Mesothelial cell of epicardium (in vitro differentiated cells): ENCODE results near the gene RBM20. TPM values are rescaled to one million over a fixed set of nuclear protein-coding genes. Genes with fewer than 3 reads are reported as not detected.

Source experiments
- DNase-seq, 2 experiments: peaks; one replicate each; pipeline ENCODE4 v3.0.0; 2021; ENCODE audit warnings: low spot score in 2 of 2; ENCODE audit not compliant: unreplicated experiment in 2 of 2
- H3K27ac Mint-ChIP-seq: 2 replicates; pipeline ENCODE4 v1.8.0; 2021; ENCODE audit warnings: mixed read lengths
- H3K27me3 Mint-ChIP-seq: 2 replicates; pipeline ENCODE4 v1.8.0; 2021; ENCODE audit warnings: low read depth, mixed read lengths
- H3K36me3 Mint-ChIP-seq: 2 replicates; pipeline ENCODE4 v1.8.0; 2021; ENCODE audit warnings: mixed read lengths
- H3K4me1 Mint-ChIP-seq: 2 replicates; pipeline ENCODE4 v1.8.0; 2021; ENCODE audit warnings: mixed read lengths
- H3K4me3 Mint-ChIP-seq: 2 replicates; pipeline ENCODE4 v1.8.0; 2021; ENCODE audit warnings: mild to moderate bottlenecking, moderate library complexity, mixed read lengths
- H3K9me3 Mint-ChIP-seq: 2 replicates; pipeline ENCODE4 v1.8.0; 2021; ENCODE audit warnings: mixed read lengths
- total RNA-seq: library from RNA; stranded (reverse); gene quantifications from 3 replicates; pipeline ENCODE4 v1.2.1, GENCODE V29; 2021
- TF ChIP-seq, protein P1 (sequence below): fragments of 200-600 bp; sonication (generic); IDR thresholded peaks from one replicate; pipeline ENCODE4 v1.5.0; 2021; ENCODE audit warnings: antibody characterized with exemption; ENCODE audit not compliant: unreplicated experiment

The RBM20 gene
- total RNA-seq, 1 donor from 2014 or later: 23.3 TPM

DNA sequence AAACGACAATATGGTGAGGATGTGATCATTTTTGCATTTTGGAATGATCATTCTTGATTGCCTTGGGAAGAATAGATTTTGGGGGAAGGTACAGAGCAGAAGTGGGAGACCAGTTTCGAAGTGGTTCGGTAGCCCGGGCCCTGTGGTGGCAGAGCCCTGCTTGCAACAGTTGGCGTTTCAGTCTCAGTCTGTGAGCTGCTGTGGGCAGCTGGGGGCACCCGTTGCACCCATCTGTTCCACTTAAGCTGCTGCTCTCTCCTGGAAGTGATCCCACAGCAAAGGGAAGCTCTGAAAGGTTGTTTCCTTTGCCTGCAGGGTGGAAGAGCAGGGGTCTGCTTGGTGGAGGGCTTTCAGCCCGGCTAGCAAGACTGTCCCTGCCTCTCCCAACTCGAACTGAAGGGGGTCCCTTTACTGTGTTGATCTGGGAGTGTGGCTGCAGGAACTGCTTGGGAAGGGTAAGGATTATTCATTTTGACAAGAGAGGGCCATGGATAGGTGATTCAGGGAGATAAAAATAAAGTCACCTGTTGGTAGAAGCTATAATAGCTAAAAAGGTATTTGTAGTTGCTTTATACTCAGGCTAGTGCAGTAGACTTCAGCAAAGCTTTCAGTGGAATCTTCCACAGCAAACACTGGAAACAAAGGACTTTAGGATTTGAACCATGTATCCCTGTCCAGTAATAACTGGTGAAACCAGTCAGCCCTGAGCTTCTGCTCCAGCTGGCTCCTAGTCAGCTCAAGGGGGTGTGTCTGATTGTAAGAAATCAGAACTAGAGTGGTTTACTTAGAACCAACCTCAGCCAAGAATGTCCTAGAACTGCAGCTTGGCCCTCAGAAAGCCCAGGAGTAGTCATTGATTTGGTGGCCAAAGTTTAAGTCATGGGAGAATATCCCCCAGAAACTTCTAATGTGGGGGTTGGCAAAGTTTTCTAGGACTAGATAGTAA, 174.4 kb downstream of the RBM20 start:
- no peaks in the 10 kb centered on the region for H3K27me3 Mint-ChIP-seq
- TF ChIP-seq, protein P1, sequence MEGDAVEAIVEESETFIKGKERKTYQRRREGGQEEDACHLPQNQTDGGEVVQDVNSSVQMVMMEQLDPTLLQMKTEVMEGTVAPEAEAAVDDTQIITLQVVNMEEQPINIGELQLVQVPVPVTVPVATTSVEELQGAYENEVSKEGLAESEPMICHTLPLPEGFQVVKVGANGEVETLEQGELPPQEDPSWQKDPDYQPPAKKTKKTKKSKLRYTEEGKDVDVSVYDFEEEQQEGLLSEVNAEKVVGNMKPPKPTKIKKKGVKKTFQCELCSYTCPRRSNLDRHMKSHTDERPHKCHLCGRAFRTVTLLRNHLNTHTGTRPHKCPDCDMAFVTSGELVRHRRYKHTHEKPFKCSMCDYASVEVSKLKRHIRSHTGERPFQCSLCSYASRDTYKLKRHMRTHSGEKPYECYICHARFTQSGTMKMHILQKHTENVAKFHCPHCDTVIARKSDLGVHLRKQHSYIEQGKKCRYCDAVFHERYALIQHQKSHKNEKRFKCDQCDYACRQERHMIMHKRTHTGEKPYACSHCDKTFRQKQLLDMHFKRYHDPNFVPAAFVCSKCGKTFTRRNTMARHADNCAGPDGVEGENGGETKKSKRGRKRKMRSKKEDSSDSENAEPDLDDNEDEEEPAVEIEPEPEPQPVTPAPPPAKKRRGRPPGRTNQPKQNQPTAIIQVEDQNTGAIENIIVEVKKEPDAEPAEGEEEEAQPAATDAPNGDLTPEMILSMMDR: no peak
- H3K27ac Mint-ChIP-seq: peak overlapping the region; percentile 33
- DNase-seq: no peak
- H3K36me3 Mint-ChIP-seq: peaks cover 7% of the 10 kb centered on the region
- H3K4me1 Mint-ChIP-seq: peaks cover 46% of the 10 kb centered on the region
- no peak overlapping the region for H3K4me3 Mint-ChIP-seq
- no peaks in the 10 kb centered on the region for H3K9me3 Mint-ChIP-seq

DNA sequence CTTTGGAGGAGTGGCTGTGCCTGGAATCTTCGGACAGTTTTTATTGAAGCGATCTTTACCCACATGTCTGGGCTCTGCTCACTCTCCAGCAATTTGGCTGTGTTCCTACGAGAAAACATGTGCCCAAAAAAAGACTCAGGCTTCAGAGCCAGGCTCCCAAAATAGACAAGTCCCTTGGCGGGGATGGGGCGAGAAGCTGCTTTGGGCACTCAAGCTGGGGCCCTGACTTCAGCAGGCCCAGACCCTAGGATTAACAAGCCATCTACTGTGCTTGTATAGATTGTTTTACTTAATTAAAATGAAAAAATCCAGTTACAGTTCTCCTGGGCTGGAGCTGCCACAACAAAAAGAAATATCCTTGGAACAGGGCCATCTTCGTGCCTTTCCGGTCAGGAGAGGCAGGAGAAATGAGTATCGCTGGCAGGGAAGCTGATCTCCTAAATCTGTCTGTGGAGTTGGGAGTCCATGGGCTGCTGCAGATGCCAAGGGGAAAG, 176.2 kb downstream of the RBM20 start:
- Mint-ChIP-seq H3K27ac (peak overlapping the region; percentile 77), H3K36me3 (peaks cover 6% of the 10 kb centered on the region), H3K4me3 (no peak overlapping the region), H3K27me3 (no peaks in the 10 kb centered on the region), H3K9me3 (no peaks in the 10 kb centered on the region), H3K4me1 (peaks cover 55% of the 10 kb centered on the region)
- no peak for DNase-seq
- TF ChIP-seq, protein P1: no peak

DNA sequence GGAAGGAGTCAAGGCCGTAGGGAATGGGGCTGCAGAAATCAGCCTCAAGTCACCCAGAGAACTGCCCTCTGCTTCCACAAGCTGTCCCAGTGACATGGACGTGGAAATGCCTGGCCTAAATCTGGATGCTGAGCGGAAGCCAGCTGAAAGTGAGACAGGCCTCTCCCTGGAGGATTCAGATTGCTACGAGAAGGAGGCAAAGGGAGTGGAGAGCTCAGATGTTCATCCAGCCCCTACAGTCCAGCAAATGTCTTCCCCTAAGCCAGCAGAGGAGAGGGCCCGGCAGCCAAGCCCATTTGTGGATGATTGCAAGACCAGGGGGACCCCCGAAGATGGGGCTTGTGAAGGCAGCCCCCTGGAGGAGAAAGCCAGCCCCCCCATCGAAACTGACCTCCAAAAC, 177.4 kb downstream of the RBM20 start:
- no peak for DNase-seq
- Mint-ChIP-seq H3K27ac (peak overlapping the region; percentile 93), H3K4me1 (peaks cover 56% of the 10 kb centered on the region), H3K27me3 (no peaks in the 10 kb centered on the region), H3K36me3 (peaks cover 5% of the 10 kb centered on the region), H3K4me3 (no peak overlapping the region), H3K9me3 (no peaks in the 10 kb centered on the region)
- TF ChIP-seq, protein P1: no peak

DNA sequence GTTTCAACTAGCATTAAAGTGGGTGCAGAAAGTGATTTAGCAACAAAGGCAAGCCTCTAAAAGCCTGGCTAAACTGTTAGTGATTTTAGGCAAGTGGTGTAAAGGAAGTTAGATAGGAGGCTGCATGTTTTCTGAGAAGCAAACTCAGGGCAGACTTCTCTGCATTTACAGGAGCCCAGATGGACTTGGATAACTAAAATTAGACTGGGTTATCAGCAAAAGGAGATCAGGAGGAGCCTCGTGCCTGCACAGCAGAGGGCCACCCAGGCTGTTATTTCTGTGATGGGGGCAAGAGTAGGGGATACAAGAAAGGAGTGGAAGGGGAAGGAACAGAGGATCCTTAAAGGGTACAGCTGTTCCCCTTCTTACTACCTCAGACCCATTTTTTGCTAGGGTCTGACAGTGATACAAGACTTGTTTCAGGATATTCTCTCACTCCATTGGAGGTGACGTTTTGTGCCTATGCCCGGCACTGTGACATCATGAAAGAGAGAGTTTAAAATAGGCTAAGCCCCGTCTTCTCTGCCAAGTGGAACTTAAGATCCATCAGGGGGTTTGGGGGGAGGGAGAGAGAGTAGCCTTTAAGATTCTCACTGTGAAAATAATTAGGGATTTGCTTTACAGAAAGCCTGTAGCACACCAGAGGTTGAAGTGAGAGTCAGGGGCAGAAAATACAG, 178.0 kb downstream of the RBM20 start:
- no peaks in the 10 kb centered on the region for H3K9me3 Mint-ChIP-seq
- peak overlapping the region; percentile 93 for H3K27ac Mint-ChIP-seq
- peaks cover 56% of the 10 kb centered on the region for H3K4me1 Mint-ChIP-seq
- H3K4me3 Mint-ChIP-seq: no peak overlapping the region
- H3K36me3 Mint-ChIP-seq: peaks cover 1% of the 10 kb centered on the region
- TF ChIP-seq, protein P1: no peak
- no peaks in the 10 kb centered on the region for H3K27me3 Mint-ChIP-seq
- DNase-seq: no peak

DNA sequence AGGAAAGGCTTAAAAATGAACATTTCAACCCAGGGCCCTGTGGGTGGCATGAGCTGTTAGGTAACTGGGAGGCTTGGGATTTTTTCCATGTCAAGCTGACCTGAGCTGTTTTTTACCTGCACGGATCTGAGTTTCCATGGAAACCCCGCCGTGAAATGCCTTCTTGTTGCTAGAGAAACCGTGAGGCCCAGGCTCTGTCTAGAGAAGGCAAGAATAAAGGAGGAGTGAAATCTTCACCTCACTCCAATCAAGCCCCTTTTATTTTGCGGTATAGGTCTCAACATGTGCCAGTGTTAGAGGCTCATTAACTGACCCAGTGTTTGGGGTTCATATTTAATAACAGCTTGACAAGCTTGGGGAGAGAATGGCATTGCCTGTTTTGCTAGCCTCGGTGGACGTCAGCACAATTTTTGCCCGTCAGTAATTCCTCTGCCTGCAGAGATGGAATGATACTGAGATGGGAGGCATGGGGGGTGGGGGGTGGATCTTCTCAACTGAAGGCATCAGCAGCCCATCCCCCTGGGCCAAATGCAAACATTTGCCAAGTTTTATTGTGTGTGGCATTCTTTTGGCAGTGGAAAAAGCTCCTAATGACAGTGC, 178.7 kb downstream of the RBM20 start:
- DNase-seq: peak in 1 of 2 experiments; percentile 56
- peaks cover 56% of the 10 kb centered on the region for H3K4me1 Mint-ChIP-seq
- H3K27me3 Mint-ChIP-seq: no peaks in the 10 kb centered on the region
- TF ChIP-seq, protein P1: no peak
- H3K27ac Mint-ChIP-seq: peak overlapping the region; percentile 93
- no peaks in the 10 kb centered on the region for H3K9me3 Mint-ChIP-seq
- H3K36me3 Mint-ChIP-seq: no peaks in the 10 kb centered on the region
- H3K4me3 Mint-ChIP-seq: no peak overlapping the region
